ENCODE data around the gene GCKR. TPM values are rescaled to one million over a fixed set of nuclear protein-coding genes. Genes with fewer than 3 reads are reported as not detected.

Gene GCKR
- total RNA-seq, 4 donors from 2014 or later: 1.4 to 2.1 (median 1.5) TPM; not detected in 1

- TF ChIP-seq CTCF (IDR thresholded peaks at IDR 0.05; ENCODE audit: low read depth): no peak
Observed at GRCh38 chr2:27559228-27559627, 62.6 kb downstream of the GCKR start.

DNA sequence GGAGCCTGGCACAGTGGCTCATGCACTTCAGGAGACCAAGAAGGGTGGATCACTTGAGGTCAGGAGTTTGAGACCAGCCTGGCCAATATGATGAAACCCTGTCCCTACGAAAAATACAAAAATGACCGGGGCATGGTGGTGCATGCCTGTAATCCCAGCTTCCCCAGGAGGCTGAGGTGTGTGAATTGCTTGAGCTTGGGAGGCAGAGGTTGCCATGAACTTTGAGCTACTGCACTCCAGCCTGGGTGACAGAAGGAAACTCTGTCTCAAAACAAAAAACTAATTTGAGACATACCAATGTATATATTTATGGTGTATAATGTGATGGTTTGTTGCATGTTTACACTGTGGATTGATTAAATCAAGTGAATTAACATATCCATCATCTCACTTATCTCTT, 64.4 kb downstream of the GCKR start:
- no peak for TF ChIP-seq CTCF (IDR thresholded peaks at IDR 0.05; ENCODE audit: low read depth)

GRCh38 chr2:27566628-27567027, 70.0 kb downstream of the GCKR start:
- no peak for TF ChIP-seq CTCF (IDR thresholded peaks at IDR 0.05; ENCODE audit: low read depth)

DNA sequence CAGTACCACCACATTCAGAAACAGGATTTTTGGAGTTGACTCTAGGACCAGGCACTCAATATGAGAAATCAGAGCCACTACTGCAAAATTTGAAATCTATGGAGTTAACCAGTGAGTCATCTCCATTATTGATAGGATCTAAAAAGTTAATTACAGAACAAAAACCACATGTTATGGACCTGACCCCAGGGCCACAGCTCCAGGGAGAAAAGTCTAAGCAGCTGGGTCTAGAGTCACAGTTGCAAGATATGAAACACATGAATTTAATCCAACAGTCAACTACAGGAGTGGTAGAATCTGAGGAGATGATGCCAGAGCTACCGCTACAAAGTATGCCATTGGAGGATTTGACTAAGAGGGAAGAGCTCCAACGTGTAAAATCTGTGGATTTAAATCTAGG, 72.8 kb downstream of the GCKR start:
- no peak for TF ChIP-seq CTCF (IDR thresholded peaks at IDR 0.05; ENCODE audit: low read depth)

- no peak for TF ChIP-seq CTCF (IDR thresholded peaks at IDR 0.05; ENCODE audit: low read depth)
Observed at GRCh38 chr2:27571197-27571596, 74.6 kb downstream of the GCKR start.

GRCh38 chr2:27571681-27572080, 75.0 kb downstream of the GCKR start:
- no peak for TF ChIP-seq CTCF (IDR thresholded peaks at IDR 0.05; ENCODE audit: low read depth)

DNA sequence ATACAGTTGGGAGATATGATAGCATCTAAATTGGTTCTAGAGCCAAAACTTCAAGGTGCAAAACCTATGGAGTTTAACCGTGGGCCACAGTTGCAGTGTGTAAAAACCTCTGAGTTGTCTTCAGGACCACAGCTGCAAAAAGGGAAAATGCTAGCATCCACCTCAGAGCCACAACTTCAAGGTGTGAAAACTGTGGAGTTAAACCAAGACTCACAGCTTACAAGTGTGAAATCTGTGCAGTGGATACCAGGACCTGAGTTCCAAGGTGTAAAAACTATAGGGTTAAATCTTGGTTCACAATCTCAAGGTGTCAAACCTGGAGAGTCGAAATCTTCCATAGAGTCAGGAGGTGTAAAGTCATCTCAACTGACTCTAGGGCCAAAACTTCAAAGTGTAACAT, 75.8 kb downstream of the GCKR start:
- no peak for TF ChIP-seq CTCF (IDR thresholded peaks at IDR 0.05; ENCODE audit: low read depth)
